NCI-H1694 treated with DMSO at 0.1 percent for 48 hours (cell line): ENCODE results near the gene NFE2L2.
A peak's percentile ranks its signal among the peaks of the same experiment; 100 is the strongest.
"Not testable (repeated sequence)": the region's sequence is repeated elsewhere in the genome, so short reads cannot be mapped to it uniquely, and the experiment has no call there.

Experiments used
- DNase-seq: peaks from one replicate; lab custom pipeline; 2025; lab: John Stamatoyannopoulos, UW

Gene NFE2L2

DNA sequence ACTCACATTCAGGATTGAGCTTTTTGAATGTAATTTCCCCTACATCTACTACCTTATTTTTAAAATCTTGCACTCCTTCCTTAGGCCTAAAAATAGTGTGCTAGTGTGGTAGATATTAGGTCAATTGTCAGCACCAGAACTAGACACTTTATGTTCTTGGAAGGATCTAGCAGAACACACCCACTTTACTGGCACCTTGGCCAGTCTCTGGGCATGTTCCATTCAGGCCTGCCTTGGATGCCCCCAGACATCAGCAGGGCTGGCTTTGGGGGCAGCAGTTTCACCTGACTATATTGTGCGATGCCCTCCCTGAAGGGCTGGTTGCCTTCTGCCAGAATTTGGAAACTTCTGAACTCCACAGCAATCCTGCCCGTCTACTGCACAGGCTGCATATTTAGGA, 15.3 kb upstream of the NFE2L2 start:
- no peak for DNase-seq

DNA sequence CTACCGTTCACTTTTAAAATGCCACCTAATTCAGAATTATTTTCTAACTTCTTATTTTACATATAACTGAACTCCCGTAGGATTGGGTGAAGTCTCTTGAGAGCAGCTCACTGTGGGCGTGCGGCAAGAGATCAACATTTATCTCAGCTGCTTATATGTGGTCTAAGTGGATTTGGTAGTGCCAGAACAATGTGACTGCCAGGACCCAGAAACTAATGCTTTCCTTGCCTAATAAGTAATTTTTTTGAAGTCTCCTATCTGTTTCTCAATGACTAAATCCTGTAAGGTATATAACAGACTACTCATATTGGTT, 11.2 kb upstream of the NFE2L2 start:
- DNase-seq = no peak

DNA sequence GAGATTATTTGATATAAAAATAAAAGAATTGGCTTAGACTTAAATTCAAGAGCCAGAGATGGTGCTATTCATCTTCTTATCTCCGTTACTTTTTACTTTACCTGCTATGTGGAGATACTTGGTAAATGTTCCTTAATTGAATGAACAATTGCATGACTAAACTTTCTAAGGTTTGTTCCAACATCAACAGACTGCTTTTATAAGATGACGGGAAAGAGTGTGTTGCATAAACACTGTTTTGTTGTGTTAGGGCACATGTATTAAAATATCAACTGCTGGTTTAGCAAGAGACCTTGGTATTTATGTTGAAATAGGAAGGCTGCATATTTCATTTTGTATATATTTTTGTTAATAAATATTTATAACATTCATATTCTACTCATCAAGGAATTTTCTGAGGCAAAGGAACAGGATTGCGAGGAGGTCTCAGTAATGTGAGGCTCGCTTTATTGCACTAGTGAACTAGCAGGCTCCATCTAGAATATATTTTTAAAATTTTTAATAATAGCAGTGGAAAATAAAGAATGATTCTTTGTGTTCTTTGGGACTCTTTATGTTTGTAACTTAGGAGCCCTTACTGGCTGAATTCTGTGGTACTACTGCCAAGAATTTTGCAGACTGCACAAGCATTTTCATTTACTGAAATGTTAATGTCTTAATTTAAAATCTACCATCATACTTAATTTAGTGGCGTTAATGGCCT, 10.7 kb upstream of the NFE2L2 start:
- no peak for DNase-seq

DNA sequence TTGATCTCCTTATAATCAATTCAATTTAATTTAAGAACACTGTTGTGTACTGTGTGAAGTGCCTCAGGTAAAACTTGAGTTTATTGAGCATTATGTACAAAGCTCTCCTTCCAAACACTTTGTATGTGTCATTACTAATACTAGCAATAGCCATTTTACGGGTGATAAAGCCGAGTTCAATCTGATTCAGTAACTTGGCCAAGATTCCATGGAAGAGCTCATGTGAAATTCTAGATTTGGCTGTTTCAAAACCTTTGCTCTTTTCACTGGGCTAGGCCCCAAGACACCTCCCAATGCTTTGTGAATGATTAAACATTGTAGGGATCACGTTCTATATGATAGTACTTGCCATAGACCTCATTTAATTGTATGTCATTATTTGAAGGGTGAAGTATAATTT, 8.9 kb upstream of the NFE2L2 start:
- no peak for DNase-seq

DNA sequence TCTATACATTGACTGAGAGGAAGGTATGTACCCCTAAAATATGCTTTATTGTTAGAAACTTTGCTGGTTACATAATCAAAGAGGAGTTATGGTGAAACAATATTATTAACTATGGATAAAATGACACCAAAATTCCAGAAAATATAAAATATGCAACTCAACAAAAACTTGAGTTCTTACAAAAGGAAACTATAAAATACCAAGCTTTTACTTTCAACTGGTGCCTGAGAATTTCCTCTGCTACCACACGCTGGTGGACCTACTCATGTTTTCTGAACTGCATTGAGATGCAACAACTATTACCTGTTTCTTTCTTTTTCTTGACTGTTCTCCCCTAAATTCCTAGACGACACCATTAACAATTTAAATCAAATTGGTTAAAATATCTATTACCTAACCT, 8.2 kb upstream of the NFE2L2 start:
- DNase-seq = no peak

DNA sequence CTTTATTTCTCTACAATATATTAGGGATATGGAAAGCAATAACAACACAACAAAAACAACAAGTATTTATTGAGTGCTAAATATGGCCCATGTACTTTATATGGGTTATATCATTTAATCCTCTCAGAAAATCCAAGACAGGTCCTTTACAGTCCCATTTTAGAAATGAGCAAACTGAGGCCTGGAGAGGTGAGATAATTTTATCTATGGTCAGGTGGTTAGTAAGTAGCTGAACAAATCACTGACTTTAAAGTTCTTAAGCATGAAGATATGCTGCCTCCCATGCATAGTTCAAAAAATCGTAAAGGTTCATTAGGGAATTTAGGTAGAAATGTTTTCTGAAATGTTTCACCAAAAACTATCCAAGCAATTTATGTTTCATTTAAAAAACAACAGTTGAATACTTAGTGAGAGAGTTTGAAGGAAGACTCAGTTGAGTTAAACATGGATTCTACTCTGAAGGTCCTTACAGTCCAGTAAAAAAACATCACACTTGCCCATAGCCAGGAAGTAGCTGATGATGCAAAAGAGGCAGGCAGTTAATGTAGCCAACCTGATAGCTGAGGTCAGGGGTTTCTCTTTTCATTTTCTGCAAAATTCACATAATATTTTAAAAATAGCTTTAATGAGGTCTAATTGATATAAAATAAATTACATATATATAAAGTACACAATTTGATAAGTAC, 7.6 kb upstream of the NFE2L2 start:
- no peak for DNase-seq

DNA sequence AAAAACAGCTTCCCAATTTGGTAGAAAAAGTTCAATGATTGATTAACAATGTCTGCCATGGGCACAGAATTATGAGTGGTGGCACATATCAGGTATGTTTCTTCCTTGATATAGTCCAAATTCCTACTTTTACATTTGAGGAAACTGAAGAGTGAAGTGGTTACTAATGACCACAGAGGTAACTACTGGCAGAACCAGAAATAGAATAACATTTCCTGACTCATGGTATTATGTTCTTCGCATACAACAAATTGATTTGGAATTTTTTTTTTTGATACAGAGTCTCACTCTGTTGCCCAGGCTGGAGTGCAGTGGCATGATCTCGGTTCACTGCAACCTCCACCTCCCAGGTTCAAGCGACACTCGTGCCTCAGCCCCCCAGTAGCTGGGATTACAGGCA, 6.0 kb upstream of the NFE2L2 start:
- no peak for DNase-seq

DNA sequence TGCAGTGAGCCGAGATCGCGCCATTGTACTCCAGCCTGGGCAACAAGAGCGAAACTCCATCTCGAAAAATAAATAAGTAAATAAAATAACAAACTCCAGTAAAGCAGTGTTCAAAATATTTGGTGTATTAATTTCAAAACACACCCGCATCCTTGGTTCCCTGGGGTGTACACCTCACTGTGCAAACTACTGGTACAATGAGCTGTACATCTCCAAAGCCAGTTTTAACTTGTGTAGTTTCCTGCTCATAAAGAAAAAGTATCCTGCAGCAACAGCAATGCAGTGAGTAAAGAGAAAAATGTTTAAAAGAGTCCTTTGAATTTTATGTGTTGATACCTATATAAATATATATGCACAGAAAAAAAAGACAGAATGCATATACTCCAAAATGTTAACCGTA, 4.4 kb upstream of the NFE2L2 start:
- DNase-seq = no peak

DNA sequence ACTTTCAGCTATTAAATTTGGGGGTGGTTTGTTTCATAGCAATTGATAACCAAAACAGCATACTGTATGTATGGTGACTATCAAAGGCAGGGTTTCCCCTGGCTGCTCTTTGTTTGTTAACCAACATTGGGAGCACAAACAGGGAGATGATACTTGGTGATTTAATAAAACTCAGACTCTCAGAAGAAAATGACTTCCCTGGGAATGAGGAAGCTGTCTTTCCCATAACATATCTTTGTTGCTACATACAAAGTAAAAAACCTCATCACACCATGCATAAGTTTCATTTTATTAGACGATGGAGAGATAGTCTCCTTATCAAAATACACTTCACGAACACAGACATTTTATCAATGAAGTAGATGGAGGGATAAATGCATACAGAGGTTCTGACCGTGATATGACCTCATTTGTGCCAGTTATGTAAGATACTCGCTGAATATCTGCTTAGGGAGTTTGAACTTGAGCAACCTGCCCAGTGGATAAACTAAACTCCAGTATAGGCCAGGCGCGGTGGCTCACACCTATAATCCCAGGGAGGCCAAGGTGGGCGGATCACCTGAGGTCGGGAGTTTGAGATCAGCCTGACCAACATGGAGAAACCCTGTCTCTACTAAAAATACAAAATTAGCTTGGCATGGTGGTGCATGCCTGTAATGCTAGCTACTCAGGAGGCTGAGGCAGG, 3.8 kb upstream of the NFE2L2 start:
- DNase-seq = no peak

DNA sequence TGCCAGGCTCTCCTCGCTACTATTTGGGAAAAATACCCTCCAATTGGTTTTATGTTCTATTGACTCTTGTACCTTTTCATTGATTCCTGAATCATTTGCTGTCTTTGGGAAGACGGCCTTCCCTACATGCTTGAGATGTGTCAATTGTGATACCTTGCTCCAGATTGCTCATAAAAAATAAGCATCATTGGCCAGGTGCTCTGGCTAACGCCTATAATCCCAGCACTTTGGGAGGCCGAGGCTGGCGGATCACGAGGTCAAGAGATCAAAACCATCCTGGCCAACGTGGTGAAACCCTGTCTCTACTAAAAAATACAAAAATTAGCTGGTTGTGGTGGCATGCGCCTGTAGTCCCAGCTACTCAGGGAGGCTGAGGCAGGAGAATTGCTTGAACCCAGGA, 2.4 kb upstream of the NFE2L2 start:
- not testable (repeated sequence) for DNase-seq

DNA sequence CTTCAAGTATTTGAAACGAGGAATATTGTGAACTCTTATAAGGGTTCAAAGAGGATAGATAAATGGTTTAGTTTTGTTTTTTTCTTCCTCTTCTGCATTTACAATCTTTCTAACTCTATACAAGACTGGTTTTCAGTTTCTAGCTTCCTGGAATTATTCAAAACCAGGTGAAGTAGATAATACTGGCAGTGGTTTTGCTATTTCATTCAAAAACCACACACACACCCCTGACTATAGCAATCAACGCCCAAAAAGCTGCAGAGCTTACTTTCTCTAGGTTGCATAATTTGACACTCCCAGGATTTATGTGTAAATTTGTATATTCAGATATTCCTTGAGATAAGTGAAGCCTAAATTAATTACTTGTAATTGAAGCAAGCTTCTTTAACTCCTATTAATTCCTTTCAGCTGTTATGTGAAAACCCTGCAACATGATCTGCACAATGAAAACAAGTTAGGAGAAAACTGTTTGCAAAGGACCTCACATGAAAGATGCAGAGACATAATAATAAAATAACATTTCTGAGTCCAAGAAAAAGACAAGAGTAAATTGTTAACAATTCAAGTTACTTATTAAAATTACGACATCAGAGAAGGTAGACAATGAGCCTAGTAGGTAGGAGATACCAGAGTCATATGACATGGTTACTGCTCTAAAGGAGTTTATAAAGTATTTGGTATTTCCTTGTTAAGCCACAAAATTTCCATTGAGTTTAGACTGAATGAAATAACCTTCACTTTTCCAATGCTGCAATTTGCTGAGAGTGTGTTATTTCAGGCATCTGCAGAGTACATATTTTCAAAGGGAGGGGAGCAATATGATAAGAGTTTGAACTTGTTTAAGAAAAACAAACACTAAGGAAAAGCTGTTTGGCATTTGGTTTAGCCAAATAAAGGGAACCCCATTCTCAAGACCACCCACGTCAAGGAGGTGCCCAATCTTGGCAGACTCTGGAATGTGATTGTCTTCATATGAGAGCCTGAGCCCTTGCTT, 1.6 kb upstream of the NFE2L2 start:
- DNase-seq = no peak

DNA sequence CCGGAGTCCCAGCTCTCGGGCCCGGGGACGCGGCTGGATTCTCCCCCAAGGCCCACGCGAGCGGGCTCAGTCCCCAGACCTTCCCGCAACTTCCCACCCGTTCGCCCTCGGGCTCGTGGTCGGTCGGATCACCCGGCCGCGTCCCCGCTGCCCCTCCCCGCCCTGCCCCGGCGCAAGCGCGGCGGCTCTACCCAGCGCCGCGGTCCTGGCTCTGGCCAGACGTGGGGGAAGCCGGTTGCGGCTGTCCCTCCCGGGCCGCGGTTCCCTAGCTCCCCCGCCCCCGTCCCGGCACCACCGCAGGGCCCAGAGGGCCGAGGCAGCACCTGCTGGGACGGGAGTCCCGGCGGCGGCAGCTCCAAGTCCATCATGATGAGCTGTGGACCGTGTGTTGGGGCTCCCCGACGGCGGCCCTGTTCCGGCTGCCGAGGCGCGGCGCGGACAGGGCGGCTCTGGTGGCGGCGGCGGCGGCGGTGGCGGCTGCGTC, 276 bp downstream of the NFE2L2 start:
- no peak for DNase-seq

DNA sequence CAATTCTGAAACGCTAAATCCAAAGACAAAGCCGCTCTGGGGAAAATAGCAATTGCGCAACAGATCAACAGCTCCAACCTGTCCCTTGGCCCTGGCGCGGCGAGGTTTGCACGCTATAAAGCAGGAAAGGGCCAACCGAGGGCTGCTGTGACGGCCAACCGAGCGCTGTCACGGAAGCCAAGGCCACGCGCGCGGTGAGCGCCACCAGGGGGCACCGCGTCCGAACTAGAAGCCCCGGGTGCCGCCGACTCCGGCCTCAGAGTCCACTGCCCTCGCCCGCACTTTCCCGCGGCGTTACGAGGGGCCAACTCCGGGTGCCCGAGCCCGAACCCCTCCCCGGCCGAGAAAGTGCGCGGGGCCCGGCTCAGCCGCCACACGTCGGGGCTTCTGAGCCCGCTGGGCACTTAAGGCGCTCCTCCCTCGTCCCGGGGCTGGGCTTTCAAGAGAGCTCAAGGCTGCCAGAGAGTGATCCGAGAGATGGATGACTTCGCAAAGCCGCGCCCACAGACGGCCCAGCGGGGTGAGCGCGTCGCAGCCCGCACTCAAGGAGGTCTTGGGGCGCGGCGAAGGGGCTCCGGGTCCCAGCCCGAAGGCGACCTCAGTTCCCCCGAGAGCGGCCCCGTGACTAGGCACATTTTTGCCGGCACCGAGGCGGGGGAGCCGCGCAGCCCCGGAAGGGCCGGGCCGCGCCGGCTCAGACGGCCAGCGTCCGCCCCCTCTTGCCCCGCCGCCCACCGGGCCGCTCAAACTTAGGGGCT, 897 bp downstream of the NFE2L2 start:
- peak; percentile 89 for DNase-seq

DNA sequence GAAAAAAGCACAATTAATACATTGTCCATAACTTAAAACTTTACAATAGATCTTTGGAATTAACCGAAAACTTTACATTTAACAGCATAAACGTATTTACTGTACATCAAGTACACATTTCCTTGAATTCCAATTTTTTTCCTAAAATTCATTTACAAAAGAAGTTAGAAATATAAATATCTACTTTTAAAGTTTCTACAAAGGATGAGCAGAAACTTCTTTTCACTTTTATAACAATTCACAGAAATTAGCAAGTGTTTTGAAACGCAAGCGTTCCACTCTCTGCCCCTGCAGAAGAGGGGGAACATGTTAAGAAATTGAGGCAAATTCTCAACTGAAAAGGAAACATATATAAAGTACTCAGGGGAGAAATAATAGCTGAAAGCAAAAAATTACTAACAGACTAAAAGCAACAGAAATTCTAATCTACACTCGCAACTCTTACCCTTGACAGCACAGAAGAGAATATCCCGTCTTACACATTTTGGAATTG, 1.5 kb downstream of the NFE2L2 start:
- DNase-seq = no peak

DNA sequence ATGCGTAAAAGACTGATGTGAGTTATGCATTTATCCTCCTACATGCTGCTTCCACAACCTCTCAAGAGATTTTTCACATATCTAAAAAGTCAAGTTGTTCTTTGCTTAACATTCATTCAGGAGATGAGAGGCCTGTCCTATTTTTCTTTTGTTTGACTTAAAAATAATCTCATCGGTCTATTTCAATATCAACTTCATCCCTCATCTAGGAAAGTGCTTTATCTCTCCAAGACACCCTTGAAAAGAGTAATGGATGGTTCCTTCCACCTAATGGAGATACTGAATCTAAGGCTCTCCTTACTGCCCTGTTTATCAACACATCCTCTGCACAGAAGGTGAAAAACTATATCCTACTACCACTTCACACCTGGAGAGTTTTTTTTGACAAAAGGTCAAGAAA, 2.4 kb downstream of the NFE2L2 start:
- no peak for DNase-seq

DNA sequence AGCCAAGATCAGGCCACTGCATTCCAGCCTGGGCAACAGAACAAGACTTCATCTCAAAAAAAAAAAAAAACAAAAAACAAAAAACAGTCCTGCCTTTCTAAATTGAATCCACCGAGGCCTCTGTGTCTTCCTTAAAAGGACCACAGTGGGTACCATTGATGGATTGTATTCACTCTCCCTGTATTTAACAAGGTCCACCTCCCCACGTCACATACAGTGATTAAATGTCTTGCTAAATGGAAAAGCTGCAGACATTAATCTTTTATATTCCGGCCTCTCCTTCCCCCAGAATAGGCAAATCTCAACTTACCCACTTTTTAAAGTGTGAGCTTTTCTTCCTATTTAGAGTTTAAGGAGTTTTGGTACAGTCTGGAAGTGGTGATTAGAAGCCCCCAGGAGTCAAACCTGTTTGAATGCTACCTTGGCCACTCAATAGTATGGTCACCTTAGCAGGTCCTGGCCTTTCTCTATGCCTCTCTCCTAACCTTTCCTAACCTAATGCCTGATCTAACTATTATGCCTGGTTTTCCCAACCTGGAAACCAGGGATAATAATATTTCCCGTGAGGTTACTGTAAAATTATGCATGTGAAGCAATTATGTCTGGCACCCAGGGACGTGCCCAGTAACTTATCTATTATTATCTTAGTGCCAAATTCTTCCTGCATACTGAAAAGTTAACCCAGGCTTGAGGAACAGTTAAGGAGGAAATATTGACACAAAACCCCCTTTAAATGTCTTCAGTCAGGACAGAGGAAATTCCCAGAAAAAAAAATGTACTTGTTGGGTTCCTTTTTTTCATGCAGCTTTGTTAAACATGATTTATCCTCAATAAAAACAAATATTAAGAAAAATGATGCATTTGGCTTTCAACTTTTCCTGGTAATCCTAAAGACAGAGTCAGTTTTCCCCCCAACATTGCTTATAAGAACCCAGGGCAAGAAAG, 3.1 kb downstream of the NFE2L2 start:
- DNase-seq = no peak

DNA sequence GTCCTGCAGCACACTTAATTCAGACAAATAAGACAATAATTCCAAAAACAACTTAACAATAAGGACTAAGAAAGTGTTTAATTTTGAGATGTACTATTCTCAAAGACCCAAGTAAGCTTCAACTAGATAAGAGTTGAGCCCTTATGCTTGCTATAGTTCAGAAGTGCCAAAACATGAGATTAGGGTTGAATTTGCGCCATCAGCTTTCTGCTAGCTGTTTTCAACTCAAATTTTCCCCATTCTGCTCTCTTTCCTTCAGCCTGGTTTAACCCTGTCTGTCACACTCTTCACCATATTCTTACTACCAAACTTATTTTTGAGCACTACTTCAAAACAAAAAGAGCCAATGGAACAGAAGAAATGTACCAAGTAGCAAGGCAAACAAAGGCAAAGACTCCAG, 4.1 kb downstream of the NFE2L2 start:
- DNase-seq = no peak

DNA sequence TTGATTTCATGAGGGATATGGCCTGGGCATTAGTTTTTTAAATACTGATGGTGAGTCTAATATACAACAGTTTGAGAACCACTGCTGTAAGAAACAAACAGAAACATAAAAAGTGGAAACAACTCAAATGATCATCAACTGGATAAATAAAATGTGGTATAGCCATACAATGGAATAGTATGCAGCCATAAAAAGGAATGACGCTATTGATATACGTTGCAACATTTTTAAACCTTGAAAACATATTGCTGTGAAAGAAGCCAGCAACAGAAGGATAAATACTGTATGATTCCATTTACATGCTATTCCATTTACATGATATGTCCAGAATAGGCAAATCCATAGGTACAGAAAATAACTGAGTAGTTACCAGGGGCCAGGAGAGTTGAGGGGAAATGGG, 6.5 kb downstream of the NFE2L2 start:
- no peak for DNase-seq

DNA sequence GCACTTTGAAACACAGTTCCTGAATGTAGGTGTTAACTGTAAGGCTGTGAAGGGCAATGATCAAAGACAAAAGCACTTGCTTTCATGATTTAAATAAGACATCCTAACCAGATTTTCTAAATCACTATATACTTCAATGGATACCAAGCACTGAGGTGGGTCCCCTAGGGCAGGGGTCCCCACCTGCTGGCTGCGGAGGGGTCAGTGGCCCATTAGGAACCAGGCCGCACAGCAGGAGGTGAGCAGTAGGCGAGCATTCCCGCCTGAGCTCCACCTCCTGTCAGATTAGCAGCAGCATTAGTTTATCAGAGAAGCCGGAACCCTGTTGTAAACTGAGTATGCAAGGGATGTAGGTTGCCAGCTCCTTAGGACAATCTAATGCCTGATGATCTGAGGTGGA, 7.1 kb downstream of the NFE2L2 start:
- no peak for DNase-seq

DNA sequence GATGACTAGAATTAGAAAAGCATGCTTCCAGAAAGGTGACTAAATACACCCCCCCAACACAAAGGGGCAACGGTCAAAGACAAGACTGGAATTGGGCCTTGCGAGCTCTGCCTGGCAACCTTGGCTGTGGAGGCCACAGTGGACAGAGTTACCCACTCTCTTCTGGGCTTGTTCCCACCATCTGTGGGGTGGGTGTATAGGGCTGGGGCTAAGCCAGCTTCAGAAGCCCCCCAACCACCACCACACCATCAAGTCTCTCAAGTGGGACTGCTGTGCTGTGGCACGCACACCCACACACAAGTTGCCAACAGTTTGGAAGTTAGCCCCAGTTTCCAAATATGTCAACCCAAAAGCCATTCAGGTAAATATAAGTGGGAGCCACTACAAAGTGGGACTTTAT, 7.8 kb downstream of the NFE2L2 start:
- DNase-seq = no peak
